NCI-H774 (cell line): ENCODE data around the gene MMP24.
A peak's percentile ranks its signal among the peaks of the same experiment; 100 is the strongest.
"Not testable (repeated sequence)": the region's sequence is repeated elsewhere in the genome, so short reads cannot be mapped to it uniquely, and the experiment has no call there.

Experiments
- DNase-seq: peaks from one replicate; lab custom pipeline; 2025; lab: John Stamatoyannopoulos, UW

MMP24 gene

DNA sequence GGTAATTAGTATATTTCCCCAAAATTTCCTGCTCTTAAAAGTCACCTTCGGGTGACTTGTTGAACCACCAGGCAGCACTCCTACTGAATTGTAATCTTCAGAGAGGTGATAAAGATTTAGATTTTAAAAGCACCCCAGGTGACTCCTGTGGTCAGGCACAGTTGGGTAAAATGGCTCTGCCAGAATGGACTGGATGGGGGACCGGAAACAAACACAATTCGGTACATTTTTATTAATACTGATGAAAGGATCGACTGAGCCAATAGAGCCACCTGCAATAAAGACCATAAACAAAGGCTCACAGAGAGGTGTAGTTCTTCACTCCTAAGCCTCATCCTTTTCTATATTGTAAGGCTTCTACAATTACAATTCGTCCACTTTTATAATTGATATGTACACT is 85.3 kb downstream of the MMP24 start:
- DNase-seq = no peak

DNA sequence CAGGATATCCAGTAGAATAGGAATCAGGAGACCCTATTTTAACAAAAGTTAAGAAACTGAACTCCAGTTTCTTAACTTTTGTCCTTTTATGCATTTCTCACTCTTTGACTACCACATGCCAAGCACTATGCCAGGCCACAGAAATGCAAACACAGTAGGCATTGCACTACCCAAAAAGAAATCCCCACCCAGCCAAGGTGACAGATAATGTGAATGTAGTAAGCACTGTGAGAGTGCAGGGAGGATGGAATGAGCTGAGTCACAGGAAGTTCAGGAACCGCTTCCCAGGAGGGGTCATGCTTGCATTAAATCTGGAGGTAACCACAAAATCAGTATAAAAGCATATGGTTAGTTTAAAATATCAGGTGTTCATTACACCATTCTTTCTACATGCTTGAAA is 85.8 kb downstream of the MMP24 start:
- DNase-seq = no peak

- no peak for DNase-seq
These were observed 88.5 kb downstream of the MMP24 start for GRCh38 chr20:35314816-35315631.

DNA sequence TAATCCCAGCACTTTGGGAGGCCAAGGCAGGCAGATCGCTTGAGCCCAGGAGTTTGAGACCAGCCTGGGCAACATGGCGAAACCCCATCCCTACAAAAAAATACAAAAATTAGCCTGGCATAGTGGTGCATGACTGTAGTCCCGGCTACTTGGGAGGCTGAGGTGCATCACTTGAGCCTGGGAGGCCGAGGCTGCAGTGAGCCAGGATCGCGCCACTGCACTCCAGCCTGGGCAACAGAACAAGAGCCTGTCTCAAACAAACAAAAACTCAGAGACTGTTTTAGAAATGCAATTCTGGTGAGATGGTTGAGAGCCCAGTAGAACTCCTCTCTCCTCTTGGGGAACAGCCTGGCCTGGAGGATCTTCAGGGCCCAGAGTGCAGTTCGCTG is 89.1 kb downstream of the MMP24 start:
- DNase-seq = not testable (repeated sequence)

DNA sequence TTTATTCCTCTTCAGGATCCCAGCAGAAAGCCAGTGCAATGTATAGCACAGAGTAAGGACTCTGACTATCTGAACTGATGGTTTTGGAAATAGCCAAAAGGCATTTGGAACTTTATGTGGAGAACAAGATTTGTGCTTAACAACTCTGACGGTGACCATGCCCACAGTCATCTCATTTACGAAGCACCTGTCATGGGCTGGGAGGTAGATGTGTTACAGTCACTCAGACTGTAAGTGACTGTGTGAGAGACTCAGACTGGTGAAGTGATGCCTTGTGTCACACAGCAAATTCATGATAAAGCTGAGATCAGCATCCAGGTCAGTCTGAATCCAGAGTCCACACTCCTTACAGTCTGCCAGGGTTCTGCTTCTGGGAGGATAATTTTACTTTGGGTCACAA is 89.6 kb downstream of the MMP24 start:
- DNase-seq = no peak

GRCh38 chr20:35317416-35318210 is 91.1 kb downstream of the MMP24 start:
- no peak for DNase-seq

DNA sequence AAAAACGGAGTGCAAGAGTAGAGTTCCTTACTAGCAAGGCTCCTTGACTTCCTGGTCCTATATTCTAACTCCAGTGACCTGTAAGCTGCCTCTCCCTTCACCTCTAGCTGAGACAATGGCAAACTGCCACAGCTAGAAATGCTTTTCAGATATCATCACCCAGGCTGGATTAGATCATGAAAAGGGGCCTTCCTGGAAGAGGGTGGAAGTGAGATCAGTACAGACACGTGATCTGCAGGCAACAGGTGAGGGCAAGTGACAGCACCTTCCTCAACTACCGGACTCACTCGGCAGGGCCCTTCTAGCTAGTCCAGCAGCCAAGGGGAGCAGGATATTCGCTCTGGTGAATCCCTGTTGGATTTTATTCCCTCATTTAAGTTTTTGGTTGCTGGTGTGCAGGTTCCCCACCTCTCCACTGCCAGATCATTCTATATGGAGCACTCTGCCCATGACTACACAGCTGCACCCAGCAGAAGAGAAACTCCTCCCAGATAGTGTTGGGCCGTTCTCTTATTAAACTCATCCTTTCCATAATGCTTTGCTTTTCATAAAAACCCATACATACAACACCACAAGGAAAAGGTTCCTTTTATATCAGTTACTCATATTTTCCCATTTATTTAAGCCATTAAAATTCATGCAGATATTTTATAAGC is 92.1 kb downstream of the MMP24 start:
- DNase-seq = peak; percentile 17

DNA sequence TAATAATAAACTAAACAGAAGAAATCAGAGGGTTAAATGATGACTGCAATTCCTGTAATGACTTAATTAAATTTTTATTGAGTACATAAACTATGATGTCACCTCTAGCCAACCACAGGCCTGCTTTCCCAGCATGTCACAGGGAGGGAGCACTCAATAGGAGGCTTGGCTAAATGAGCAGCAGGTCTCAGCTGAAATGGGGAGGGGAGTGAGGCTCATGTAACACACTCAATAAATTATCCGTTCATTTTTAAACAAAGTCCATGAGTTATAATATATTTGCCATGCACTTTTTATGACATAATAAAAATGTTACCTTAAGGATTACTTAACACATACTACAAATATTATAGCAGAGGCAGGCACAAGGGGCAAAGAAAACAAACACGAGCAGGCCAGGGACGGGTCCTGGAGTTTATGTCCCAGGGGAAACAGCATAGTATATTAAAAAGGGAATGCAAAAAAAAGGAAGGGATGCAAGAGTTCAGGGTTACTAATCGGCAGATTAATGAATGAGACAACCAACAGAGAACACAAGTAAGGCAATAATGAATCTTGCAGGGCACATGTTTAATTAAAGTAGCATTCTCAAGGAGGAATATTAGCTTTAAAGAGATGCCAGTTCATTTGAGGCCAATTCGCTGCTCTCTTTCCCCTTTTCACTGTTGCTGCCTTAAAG is 92.8 kb downstream of the MMP24 start:
- DNase-seq = no peak

GRCh38 chr20:35319871-35320197 is 93.3 kb downstream of the MMP24 start:
- no peak for DNase-seq

DNA sequence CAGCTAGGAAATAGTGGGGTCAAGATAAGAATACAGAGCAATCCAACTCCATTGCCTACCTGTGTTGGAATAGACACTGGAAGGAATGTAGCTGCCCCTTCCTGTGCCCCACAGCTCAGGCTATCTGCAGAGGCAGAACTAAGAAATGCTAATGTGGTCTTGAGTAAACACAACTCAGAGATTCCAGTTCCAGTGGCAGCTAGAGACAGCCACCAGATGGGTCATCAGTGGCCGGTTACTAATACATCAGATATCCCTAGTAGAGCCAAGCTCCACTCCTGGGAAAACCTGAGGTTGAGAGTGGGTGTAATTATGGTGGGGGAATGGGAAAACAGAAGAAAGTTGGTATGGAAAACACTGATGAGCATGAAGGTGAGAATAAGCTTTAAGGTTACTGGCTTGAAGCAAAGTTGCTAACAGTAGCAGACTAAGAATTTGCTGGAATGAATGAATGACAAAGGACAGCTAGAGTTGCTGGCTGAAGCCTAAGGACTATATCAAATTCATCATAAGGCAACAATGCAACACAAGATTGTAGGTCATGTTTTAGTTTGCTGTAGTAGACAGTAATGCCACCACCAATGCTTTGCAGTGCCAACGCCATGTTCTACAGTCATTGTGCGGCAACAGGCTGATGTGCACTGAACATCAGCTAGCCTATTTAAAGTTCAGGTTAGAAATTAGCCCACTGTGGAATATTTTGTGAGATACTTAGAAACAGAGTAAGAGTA is 94.1 kb downstream of the MMP24 start:
- no peak for DNase-seq

DNA sequence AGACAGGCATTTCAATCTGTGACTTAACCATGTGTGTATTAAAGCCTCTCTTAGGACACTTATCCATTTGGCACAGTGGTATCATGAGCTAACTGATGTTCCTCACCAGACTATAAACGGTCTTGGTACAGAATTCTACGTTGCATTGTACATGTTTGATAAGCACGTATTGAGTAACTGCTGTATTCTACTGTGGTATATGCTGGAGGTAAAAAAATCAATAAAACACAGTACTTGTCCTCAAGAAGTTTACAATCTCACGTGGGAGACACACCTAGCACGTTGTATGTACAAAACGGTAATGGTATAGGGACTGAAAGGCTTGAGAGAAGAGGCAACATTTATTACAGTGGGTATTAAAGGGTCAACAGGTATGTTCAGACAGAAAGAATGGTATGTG is 98.9 kb downstream of the MMP24 start:
- no peak for DNase-seq

DNA sequence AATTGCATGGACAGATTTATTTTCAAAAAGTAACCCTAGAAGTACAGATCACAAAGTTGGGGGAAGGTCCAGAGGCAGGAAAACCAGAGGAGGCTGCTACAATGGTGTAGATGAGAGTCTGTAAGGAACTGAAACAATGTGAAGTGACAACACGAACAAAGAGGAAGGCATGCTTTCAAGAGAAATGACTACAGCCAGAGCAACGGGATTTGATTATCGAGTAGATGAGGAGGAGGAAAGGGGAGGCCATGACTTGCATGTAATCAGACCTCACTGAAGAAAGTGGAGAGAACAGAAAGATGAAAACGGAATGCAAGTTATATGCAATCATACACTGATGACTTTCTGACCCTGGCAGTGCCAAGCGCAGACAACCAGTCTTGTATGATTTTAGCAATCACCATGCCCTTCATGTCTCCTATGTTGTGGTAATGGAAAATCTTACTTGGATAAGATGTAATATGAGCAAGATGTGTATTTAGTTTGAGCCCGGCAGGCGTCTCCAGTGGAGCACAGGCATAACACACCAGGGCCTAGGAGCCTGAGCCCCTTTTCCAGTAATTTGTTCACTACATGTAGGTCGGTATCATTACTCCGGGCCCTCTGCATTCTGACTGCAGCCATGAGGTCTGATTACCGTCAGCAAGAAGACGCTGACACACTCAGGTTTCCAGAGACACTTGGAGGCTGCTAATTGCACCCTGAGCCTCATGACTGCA is 99.7 kb downstream of the MMP24 start:
- no peak for DNase-seq
